H1 (cell line): ENCODE data around the gene OXTR. TPM values are rescaled to one million over a fixed set of nuclear protein-coding genes. Genes with fewer than 3 reads are reported as not detected.

ENCODE experiments used
- RBBP5 ChIP-seq: IDR thresholded peaks from 2 replicates; pipeline ENCODE4 v1.7.1; 2012; ENCODE audit warnings: low read depth, mild to moderate bottlenecking, inconsistent platforms, low read length, moderate library complexity, borderline replicate concordance
- polyA plus RNA-seq, 7 experiments: library from polyadenylated mRNA; depleted of rRNA in 3 of 7; stranded (reverse) in 5 of 7; unstranded in 2 of 7; fragments of >200 nt in 5 of 7; fragments of 200-250 nt in 2 of 7; gene quantifications; 1 replicate in 5 of 7; 2 replicates in 1 of 7; 4 replicates in 1 of 7; pipeline versions ENCODE4 v1.2.1 to v1.2.3, GENCODE V29; 2011 to 2013; ENCODE audit warnings: missing spikeins in 2 of 7, mixed read lengths in 2 of 7
- total RNA-seq: library from RNA; stranded (reverse); fragmentation: NEBNext Ultra II Directional; extraction: Animal tissue kit (Norgen Biotek cat#: 25700); gene quantifications from 2 replicates; pipeline ENCODE4 v1.2.1, GENCODE V29; 2021
- TF ChIP-seq, protein P1 (sequence below): IDR thresholded peaks from 2 replicates; pipeline ENCODE4 v1.6.1; 2011; ENCODE audit warnings: low read length, improper control_type of control experiment

The OXTR gene
- total and polyA plus RNA-seq, 2 of the 8 experiments (the other 6 are each of a cell fraction or from before 2014, with no cell fraction given): 0.77 to 2.3 TPM

DNA sequence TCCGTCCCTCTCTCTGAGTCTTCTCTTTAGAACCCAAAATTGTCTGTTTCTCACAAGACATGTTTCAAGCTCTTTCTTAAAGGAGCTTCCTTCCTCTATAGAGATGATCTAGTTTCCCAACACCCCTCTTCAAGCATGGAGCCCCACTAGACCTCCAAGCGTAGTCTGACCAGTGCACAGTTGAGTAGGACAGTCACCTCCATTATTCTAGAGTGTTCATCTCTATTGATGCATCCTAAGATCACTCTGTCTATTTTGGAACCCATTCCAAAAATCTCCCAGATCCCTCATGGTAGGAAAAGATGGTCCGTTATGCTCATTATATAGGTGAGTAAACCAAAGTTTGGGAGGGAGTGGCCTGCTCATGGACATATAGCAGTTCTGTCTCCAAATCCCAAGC, 39.9 kb downstream of the OXTR start (continued):
- TF ChIP-seq, protein P1, sequence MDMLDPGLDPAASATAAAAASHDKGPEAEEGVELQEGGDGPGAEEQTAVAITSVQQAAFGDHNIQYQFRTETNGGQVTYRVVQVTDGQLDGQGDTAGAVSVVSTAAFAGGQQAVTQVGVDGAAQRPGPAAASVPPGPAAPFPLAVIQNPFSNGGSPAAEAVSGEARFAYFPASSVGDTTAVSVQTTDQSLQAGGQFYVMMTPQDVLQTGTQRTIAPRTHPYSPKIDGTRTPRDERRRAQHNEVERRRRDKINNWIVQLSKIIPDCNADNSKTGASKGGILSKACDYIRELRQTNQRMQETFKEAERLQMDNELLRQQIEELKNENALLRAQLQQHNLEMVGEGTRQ: no peak
- no peak for TF ChIP-seq RBBP5
